KMS-11 (cell line): ENCODE data around the gene ULK4.
"Not testable (repeated sequence)": the region's sequence is repeated elsewhere in the genome, so short reads cannot be mapped to it uniquely, and the experiment has no call there.

Experiments
- H2AFZ ChIP-seq: fragments of 200-600 bp; sonication (generic); 2 replicates; pipeline ENCODE4 v1.6.1; 2016; ENCODE audit warnings: antibody characterized with exemption, mixed run types, low read depth
- H3K27ac ChIP-seq: fragments of 200-600 bp; sonication (generic); 2 replicates; pipeline ENCODE4 v1.6.1; 2016; ENCODE audit warnings: mild to moderate bottlenecking, mixed run types
- H3K27me3 ChIP-seq: fragments of 200-600 bp; sonication (generic); 2 replicates; pipeline ENCODE4 v1.6.1; 2017; ENCODE audit warnings: mild to moderate bottlenecking, low read depth, mixed run types, moderate library complexity; ENCODE audit not compliant: insufficient read depth
- H3K36me3 ChIP-seq: fragments of 200-600 bp; sonication (generic); 2 replicates; pipeline ENCODE4 v1.6.1; 2017; ENCODE audit warnings: mild to moderate bottlenecking, mixed run types; ENCODE audit not compliant: insufficient read depth
- H3K4me1 ChIP-seq: fragments of 200-600 bp; sonication (generic); 2 replicates; pipeline ENCODE4 v1.6.1; 2016; ENCODE audit warnings: mild to moderate bottlenecking, low read depth, mixed run types; ENCODE audit not compliant: poor library complexity, severe bottlenecking
- H3K4me2 ChIP-seq: fragments of 200-600 bp; sonication (generic); 2 replicates; pipeline ENCODE4 v1.7.0; 2016; ENCODE audit warnings: mild to moderate bottlenecking, mixed run types
- H3K4me3 ChIP-seq: fragments of 200-600 bp; sonication (generic); IDR thresholded peaks from 2 replicates; pipeline ENCODE4 v1.6.1; 2017; ENCODE audit warnings: low read depth, low read length, mixed read lengths; ENCODE audit not compliant: insufficient read depth
- H3K79me2 ChIP-seq: fragments of 200-600 bp; sonication (generic); 2 replicates; pipeline ENCODE4 v1.6.1; 2016; ENCODE audit warnings: low read depth, mixed run types; ENCODE audit not compliant: insufficient read depth
- H3K9ac ChIP-seq: fragments of 200-600 bp; sonication (generic); 2 replicates; pipeline ENCODE4 v1.6.1; 2016; ENCODE audit warnings: mild to moderate bottlenecking, mixed run types
- H4K20me1 ChIP-seq: fragments of 200-600 bp; sonication (generic); 2 replicates; pipeline ENCODE4 v1.6.1; 2016; ENCODE audit warnings: mild to moderate bottlenecking, mixed run types; ENCODE audit not compliant: insufficient read depth
- CTCF ChIP-seq: fragments of 200-600 bp; sonication (generic); conservative IDR thresholded peaks from 2 replicates; pipeline ENCODE4 v1.6.1; 2017; ENCODE audit warnings: low read depth, mild to moderate bottlenecking, antibody characterized with exemption, low read length, moderate library complexity, mixed read lengths

The ULK4 gene

DNA sequence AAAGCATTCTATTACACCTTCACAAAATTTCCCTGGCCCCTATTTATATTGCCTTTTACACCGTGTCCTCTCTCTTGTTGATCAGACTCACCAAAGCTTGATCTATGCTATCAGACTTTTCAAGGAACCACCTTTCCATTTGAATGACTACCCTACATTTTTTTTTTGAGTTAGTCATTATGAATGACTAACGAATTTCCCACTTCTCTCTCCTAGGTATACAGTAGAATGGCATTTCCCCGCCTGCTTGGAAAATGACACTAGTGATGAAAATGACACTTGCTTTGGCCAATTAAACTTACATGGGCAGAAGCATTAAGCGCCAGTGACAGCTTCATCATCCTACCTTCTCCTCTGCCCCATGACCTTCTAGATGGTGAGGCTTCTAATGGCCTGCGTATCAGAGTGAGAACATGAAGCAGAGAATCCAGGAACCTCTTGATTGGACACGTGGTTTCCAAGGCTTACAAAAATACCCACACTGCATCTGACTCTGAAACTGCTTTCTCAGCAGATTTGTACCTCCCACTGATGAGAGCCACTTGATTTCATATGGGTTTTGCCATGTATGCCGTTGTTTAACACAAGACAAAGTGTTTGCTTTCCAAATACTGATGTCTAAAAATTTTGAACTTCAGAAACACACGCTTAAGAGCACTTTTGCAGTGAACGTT, 392.1 kb downstream of the ULK4 start:
- H3K79me2 ChIP-seq = no peaks in the 10 kb centered on the region
- no peak overlapping the region for H3K9ac ChIP-seq
- H3K36me3 ChIP-seq = no peaks in the 10 kb centered on the region
- H4K20me1 ChIP-seq = no peaks in the 10 kb centered on the region
- no peaks in the 10 kb centered on the region for H3K27me3 ChIP-seq
- TF ChIP-seq CTCF = no peak
- H3K4me1 ChIP-seq = no peaks in the 10 kb centered on the region
- H2AFZ ChIP-seq = no peak overlapping the region
- no peak overlapping the region for H3K4me2 ChIP-seq
- no peak overlapping the region for H3K27ac ChIP-seq
- no peak overlapping the region for H3K4me3 ChIP-seq

- Histone ChIP-seq H3K36me3 (no peaks in the 10 kb centered on the region), H3K27me3 (no peaks in the 10 kb centered on the region), H3K4me3 (no peak overlapping the region), H3K27ac (no peak overlapping the region), H3K79me2 (no peaks in the 10 kb centered on the region), H3K9ac (no peak overlapping the region), H4K20me1 (no peaks in the 10 kb centered on the region), H3K4me1 (no peaks in the 10 kb centered on the region), H2AFZ (no peak overlapping the region), H3K4me2 (no peak overlapping the region)
- no peak for TF ChIP-seq CTCF
Measured at GRCh38 chr3:41565948-41566514, 395.9 kb downstream of the ULK4 start.

- Histone ChIP-seq H3K4me3 (no peak overlapping the region), H3K4me1 (no peaks in the 10 kb centered on the region), H4K20me1 (no peaks in the 10 kb centered on the region), H3K79me2 (no peaks in the 10 kb centered on the region), H2AFZ (no peak overlapping the region), H3K4me2 (no peak overlapping the region), H3K36me3 (no peaks in the 10 kb centered on the region), H3K9ac (no peak overlapping the region), H3K27me3 (no peaks in the 10 kb centered on the region), H3K27ac (no peak overlapping the region)
- no peak for TF ChIP-seq CTCF
Measured at GRCh38 chr3:41565003-41565402, 396.9 kb downstream of the ULK4 start.

DNA sequence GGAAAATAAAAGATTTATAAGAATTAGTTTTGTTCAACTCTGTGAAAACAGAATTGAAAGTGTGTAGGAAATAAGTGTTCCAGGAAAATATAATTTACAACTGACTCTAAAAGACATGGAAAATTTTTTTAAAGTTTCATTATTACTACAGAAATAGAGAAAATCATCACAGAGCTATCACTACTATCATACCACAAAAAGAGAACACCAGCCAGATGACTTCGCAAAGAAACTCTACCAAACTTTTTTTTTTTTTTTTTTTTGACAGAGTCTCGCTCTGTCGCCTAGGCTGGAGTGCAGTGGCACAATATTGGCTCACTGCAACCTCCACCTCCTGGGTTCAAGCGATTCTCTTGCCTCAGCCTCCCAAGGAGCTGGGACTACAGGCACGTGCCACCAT, 405.7 kb downstream of the ULK4 start:
- H3K4me2 ChIP-seq = not testable (repeated sequence)

GRCh38 chr3:41532976-41533375, 428.9 kb downstream of the ULK4 start:
- Histone ChIP-seq H3K27me3 (no peaks in the 10 kb centered on the region), H3K4me3 (no peak overlapping the region)
- no peak for TF ChIP-seq CTCF

More for the DNA sequence above, 405.7 kb downstream of the ULK4 start:
- H4K20me1 ChIP-seq, H3K4me1 ChIP-seq, H3K36me3 ChIP-seq, H3K79me2 ChIP-seq, H3K27me3 ChIP-seq, H3K9ac ChIP-seq, H3K4me3 ChIP-seq, H2AFZ ChIP-seq, H3K27ac ChIP-seq: not testable (repeated sequence)

More at GRCh38 chr3:41532976-41533375, 428.9 kb downstream of the ULK4 start:
- Histone ChIP-seq H3K27ac (no peak overlapping the region), H4K20me1 (no peaks in the 10 kb centered on the region), H3K36me3 (no peaks in the 10 kb centered on the region), H3K9ac (no peak overlapping the region), H3K79me2 (no peaks in the 10 kb centered on the region), H3K4me1 (no peaks in the 10 kb centered on the region), H2AFZ (no peak overlapping the region), H3K4me2 (no peak overlapping the region)
